ENCODE results near the gene MRPL48. TPM values are rescaled to one million over a fixed set of nuclear protein-coding genes. Genes with fewer than 3 reads are reported as not detected.

Gene MRPL48
- total RNA-seq, 1 donor from 2014 or later, result 27.2 TPM

- peaks cover 22% of the 10 kb centered on the region for H3K4me1 ChIP-seq
- no peak overlapping the region for H3K27ac ChIP-seq
- Mint-ChIP-seq H3K9me3 (no peaks in the 10 kb centered on the region), H3K36me3 (peaks cover 8% of the 10 kb centered on the region), H3K4me1 (peaks cover 23% of the 10 kb centered on the region), H3K4me3 (peak overlapping the region; percentile 98), H3K27ac (no peak overlapping the region), H3K27me3 (ENCODE audit: insufficient read depth, low read depth) (peaks cover 3% of the 10 kb centered on the region)
- peak overlapping the region; percentile 90 for H3K4me2 ChIP-seq
- H3K9ac ChIP-seq, result no peak overlapping the region
- H3K27me3 ChIP-seq, result no peaks in the 10 kb centered on the region
- H2AFZ ChIP-seq (replicated peaks), result no peak overlapping the region
- TF ChIP-seq CTCF (IDR thresholded peaks at IDR 0.05), result no peak
- no peak for TF ChIP-seq EZH2 (IDR thresholded peaks at IDR 0.05)
- no peak for TF ChIP-seq EZH2phosphoT487 (IDR thresholded peaks at IDR 0.05)
- no peaks in the 10 kb centered on the region for H3K36me3 ChIP-seq
- peaks cover 69% of the 10 kb centered on the region for H3K79me2 ChIP-seq (ENCODE audit: low read depth)
- peak overlapping the region; percentile 90 for H3K4me3 ChIP-seq
- no peaks in the 10 kb centered on the region for H3K9me3 ChIP-seq (ENCODE audit: low read depth)
- peaks cover 26% of the 10 kb centered on the region for H4K20me1 ChIP-seq (ENCODE audit: low read depth)
- peaks cover 20% of the 10 kb centered on the region for H3F3A ChIP-seq (ENCODE audit: low read depth)
- DNase-seq (ENCODE audit: low spot score), result no peak
Measured at GRCh38 chr11:73758451-73758850, 29.2 kb upstream of the MRPL48 start.

GRCh38 chr11:73759610-73760134, 28.0 kb upstream of the MRPL48 start:
- Mint-ChIP-seq H3K27ac (peak overlapping the region; percentile 94), H3K9me3 (no peaks in the 10 kb centered on the region), H3K4me1 (peaks cover 23% of the 10 kb centered on the region), H3K27me3 (ENCODE audit: insufficient read depth, low read depth) (peaks cover 3% of the 10 kb centered on the region), H3K4me3 (peak overlapping the region; percentile 98), H3K36me3 (peaks cover 4% of the 10 kb centered on the region)
- Histone ChIP-seq H3K4me2 (peak overlapping the region; percentile 90), H3K27ac (no peak overlapping the region), H3F3A (ENCODE audit: low read depth) (peaks cover 20% of the 10 kb centered on the region), H3K79me2 (ENCODE audit: low read depth) (peaks cover 57% of the 10 kb centered on the region), H3K9me3 (ENCODE audit: low read depth) (no peaks in the 10 kb centered on the region), H4K20me1 (ENCODE audit: low read depth) (peaks cover 26% of the 10 kb centered on the region), H3K27me3 (no peaks in the 10 kb centered on the region), H3K4me1 (peaks cover 22% of the 10 kb centered on the region), H2AFZ (replicated peaks) (peak overlapping the region; percentile 73), H3K4me3 (peak overlapping the region; percentile 90), H3K36me3 (no peaks in the 10 kb centered on the region), H3K9ac (peak overlapping the region; percentile 73)
- DNase-seq (ENCODE audit: low spot score), result no peak
- TF ChIP-seq EZH2 (IDR thresholded peaks at IDR 0.05), result no peak
- peak; percentile 17 for TF ChIP-seq CTCF (IDR thresholded peaks at IDR 0.05)

- Histone ChIP-seq H3K4me3 (peak overlapping the region; percentile 90), H3K9ac (peak overlapping the region; percentile 73), H3K4me2 (peak overlapping the region; percentile 90), H3K79me2 (ENCODE audit: low read depth) (peaks cover 52% of the 10 kb centered on the region), H3F3A (ENCODE audit: low read depth) (peaks cover 20% of the 10 kb centered on the region), H2AFZ (replicated peaks) (peak overlapping the region; percentile 73), H3K27me3 (no peaks in the 10 kb centered on the region), H4K20me1 (ENCODE audit: low read depth) (peaks cover 26% of the 10 kb centered on the region), H3K9me3 (ENCODE audit: low read depth) (no peaks in the 10 kb centered on the region), H3K27ac (peak overlapping the region; percentile 70), H3K4me1 (peaks cover 22% of the 10 kb centered on the region), H3K36me3 (no peaks in the 10 kb centered on the region)
- peak; percentile 55 for DNase-seq (ENCODE audit: low spot score)
- H3K9me3 Mint-ChIP-seq, result no peaks in the 10 kb centered on the region
- H3K36me3 Mint-ChIP-seq, result peaks cover 4% of the 10 kb centered on the region
- H3K4me1 Mint-ChIP-seq, result peaks cover 23% of the 10 kb centered on the region
- H3K27me3 Mint-ChIP-seq (ENCODE audit: insufficient read depth, low read depth), result peaks cover 3% of the 10 kb centered on the region
- peak overlapping the region; percentile 94 for H3K27ac Mint-ChIP-seq
- peak overlapping the region; percentile 98 for H3K4me3 Mint-ChIP-seq
- TF ChIP-seq EZH2 (IDR thresholded peaks at IDR 0.05), result no peak
- TF ChIP-seq CTCF (IDR thresholded peaks at IDR 0.05), result no peak
- TF ChIP-seq EZH2phosphoT487 (IDR thresholded peaks at IDR 0.05), result no peak
Measured at GRCh38 chr11:73760135-73760678, 27.5 kb upstream of the MRPL48 start.
